ENCODE results near the gene ACIN1.

ACIN1 gene

DNA sequence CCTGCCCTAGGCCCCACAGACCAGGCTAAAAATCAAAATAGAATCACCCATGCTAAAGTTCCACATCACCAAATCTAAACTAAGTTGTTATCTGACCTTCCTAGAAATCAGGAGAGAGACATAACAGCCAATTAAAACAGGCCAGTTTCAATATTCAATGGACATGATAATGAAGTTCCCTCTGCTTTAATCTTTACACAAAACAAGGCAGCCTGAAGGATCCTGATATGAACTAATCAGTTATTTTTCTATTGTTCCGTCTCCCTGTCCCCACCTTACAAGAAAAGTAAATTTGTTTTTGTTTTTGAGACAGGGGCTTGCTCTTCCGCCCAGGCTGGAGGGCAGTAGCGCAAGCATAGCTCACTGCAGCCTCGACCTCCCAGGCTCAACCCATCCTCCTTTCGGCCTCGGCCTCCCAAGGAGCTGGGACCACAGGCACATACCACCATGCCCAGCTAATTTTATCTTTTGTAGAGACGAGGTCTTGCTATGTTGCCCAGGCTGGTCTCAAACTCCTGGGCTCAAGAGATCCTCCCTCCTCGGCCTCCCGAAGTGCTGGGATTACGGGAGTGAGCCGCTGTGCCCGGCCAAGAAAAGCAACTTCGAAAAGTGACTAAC lies 29.5 kb upstream of the ACIN1 start:
- no peak overlapping the region for H3K4me3 ChIP-seq (ENCODE audit: low read depth, low read length)
- DNase-seq (ENCODE audit: low read depth) = no peak
- TF ChIP-seq, protein P1, sequence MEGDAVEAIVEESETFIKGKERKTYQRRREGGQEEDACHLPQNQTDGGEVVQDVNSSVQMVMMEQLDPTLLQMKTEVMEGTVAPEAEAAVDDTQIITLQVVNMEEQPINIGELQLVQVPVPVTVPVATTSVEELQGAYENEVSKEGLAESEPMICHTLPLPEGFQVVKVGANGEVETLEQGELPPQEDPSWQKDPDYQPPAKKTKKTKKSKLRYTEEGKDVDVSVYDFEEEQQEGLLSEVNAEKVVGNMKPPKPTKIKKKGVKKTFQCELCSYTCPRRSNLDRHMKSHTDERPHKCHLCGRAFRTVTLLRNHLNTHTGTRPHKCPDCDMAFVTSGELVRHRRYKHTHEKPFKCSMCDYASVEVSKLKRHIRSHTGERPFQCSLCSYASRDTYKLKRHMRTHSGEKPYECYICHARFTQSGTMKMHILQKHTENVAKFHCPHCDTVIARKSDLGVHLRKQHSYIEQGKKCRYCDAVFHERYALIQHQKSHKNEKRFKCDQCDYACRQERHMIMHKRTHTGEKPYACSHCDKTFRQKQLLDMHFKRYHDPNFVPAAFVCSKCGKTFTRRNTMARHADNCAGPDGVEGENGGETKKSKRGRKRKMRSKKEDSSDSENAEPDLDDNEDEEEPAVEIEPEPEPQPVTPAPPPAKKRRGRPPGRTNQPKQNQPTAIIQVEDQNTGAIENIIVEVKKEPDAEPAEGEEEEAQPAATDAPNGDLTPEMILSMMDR (IDR thresholded peaks at IDR 0.05; ENCODE audit: low read depth, low read length, missing control alignments) = no peak

DNA sequence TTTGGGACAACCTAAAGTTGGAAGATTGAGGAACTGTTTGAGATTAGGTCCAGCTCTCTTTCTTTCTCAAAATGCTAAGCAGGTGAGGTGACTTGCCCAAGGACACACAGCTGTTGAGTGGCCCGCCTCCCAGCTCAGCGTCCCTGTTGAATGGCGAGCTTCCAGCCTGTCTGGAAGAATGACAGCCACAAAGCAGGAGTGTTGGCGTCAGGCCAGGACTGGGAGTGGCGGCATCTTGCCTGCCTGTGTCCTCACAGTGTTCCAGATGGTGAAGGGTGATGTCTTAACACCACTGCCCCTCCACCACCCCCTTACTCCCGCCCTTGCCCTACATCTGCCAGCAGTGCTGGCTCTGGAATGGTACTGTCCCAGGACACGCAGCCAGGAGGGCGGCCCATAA lies 28.5 kb upstream of the ACIN1 start:
- H3K4me3 ChIP-seq (ENCODE audit: low read depth, low read length) = no peak overlapping the region
- DNase-seq (ENCODE audit: low read depth) = no peak
- TF ChIP-seq, protein P1 (IDR thresholded peaks at IDR 0.05; ENCODE audit: low read depth, low read length, missing control alignments) = no peak

DNA sequence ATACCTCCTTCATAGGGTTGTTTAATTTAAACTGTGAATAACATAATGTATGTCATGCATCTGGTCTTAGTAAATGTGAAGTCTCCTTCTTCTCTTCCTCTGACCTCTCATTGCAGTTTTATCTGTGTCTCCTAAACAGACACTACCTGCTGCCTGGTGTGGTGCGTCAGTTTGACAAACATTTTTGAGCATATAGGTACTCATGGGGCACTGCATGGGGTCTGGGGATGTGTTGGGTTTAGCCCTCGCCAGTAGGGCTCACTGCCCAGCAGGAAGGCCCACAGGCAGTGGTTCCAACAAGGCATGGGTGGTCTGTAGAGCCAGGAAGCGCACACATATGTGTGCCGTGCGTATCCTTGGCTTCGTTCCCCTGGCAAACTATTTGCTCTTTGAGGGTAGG lies 27.1 kb upstream of the ACIN1 start:
- DNase-seq (ENCODE audit: low read depth) = no peak
- TF ChIP-seq, protein P1 (IDR thresholded peaks at IDR 0.05; ENCODE audit: low read depth, low read length, missing control alignments) = no peak
- H3K4me3 ChIP-seq (ENCODE audit: low read depth, low read length) = no peak overlapping the region

DNA sequence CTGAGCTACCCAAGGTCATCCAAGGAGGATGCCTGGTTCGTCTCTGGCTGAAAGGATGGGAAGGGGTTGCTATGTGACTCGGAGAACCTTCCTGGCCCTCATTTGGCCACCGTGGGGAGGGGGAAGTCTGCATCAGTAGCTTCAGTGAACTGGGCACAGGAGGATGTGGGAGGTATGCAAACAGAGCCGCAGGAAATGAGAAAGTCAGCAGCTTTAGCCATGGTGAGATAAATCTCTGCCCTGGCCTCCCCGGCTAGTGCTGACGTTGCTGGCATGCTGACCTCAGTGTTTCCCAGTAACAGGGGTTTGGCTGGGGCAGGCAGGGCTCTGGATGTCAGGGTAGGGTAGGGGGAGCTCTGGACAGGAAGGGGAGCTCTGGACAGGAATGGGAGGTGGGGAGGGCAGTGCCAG lies 26.4 kb upstream of the ACIN1 start:
- TF ChIP-seq, protein P1 (IDR thresholded peaks at IDR 0.05; ENCODE audit: low read depth, low read length, missing control alignments) = no peak
- DNase-seq (ENCODE audit: low read depth) = peak; percentile 13
- no peak overlapping the region for H3K4me3 ChIP-seq (ENCODE audit: low read depth, low read length)

DNA sequence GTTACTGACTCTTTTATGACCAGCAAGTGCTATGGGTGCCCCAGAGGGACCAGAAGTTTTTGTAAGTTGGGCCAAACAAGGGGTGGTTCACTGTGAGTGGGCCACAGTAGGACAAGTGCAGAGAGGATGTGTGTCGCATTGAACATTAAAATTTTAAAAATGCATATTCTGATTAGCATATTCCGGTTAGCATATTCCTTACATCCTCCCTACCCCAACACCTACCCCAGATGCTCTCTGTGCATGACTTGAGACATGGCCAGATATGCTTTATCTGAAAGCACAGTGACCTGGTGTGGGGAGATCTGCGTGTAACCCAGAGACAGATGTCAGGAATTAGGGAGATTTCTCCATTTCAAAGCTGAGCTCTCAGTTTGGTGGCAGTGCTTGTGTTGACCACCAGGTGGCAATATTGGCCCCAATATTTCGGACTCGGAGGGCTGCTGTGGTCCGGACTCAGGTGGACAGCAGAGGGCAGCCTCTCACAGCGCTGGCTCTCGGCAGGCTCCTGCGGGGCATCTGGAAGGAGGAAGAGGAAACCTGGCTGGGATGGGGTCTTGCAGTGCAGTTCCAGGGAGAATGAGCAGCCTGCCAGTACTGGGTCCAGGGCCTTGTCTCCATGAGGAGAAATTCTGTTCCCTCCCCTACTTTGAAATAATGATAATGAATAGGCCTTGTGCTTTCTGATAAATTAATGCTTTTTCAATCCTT lies 25.8 kb upstream of the ACIN1 start:
- TF ChIP-seq, protein P1 (IDR thresholded peaks at IDR 0.05; ENCODE audit: low read depth, low read length, missing control alignments) = peak; percentile 99
- peak; percentile 58 for DNase-seq (ENCODE audit: low read depth)
- no peak overlapping the region for H3K4me3 ChIP-seq (ENCODE audit: low read depth, low read length)

DNA sequence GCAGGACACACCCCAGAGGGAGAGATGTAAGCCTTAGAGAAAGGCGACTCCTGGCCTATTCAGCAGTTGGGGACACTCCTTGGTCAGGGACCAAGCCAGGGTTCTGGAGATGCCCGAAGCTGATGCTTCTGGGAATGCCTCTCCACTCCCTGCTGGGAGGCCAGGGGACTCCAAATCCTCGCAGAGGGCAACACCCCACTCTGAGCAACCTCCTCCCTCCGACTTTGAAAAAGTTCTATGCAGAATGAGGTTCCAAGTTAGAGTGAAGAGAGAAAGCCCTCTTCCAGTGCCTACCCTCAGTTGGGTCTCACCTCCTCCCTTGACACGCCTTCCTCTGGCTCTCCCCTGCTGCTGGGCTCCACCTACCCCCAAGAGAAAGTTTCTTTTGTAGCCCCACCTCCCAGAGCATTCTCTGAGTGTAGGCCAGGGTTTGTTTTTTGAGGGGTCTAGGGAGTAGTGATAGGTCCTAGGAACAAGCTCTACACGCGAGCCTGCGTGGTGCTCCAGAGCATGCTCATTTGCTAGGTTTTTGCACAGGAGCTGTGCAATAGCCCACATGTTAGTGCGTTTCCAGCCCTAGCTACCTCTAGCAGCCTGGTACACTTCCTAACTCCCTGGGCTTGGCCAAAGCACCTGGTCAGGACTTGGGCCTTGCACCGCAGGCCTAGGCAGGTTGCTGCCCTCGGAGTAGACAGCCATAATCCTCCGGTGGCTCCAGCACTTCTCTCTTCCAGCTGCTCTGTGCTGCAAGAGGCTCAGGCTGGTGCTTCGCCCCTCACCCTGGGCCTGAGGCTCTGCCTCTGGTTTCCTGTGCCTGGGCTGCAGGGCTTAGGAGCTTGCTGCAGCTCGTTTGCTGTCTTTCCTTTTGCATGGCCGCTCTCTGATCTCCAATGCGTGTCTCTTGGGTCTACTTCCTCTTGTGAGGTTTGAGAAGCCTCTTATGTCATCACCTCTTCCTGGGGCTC lies 24.7 kb upstream of the ACIN1 start:
- no peak overlapping the region for H3K4me3 ChIP-seq (ENCODE audit: low read depth, low read length)
- DNase-seq (ENCODE audit: low read depth) = peak; percentile 24
- TF ChIP-seq, protein P1 (IDR thresholded peaks at IDR 0.05; ENCODE audit: low read depth, low read length, missing control alignments) = no peak

Measured in GM12864 (cell line).